Activated CD8-positive, alpha-beta memory T cell treated with anti-CD3 and anti-CD28 coated beads for 48 hours (primary cell): ENCODE data around the gene SECTM1.

Experiments
- DNase-seq, 3 experiments: peaks; one replicate each; pipeline ENCODE4 v3.0.0-alpha.2; 2020; ENCODE audit warnings: low read depth in 2 of 3, low spot score in 2 of 3

SECTM1 gene

DNA sequence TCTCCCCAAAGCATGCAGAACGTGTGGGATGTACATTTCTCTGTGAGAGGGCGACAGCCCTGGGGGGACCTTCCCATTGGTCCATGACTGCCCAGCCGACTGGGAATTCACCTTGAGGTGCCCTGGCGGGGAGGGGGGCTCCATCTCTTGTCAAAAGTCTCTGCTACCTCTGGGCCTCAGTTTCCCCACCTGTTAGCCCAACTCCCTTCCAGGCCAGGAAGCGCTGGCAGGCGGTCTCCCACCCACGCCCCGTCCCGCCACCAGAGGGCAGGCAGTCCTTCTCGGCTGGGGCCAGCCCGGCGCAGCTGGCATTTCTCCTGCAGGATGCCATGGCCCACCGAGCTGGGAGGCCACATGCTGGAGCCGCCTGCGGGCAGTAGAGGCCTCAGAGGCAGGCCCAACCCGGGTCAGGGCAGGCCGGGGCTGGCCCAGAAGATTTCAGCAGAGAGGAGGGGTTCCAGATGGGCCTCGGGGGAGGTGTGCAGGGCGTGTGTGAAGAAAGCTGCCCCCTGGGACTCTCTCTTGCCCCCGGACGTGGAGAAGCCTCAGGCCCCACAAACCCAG lies 32.8 kb downstream of the SECTM1 start:
- DNase-seq: no peak

GRCh38 chr17:82300228-82300627 lies 33.3 kb downstream of the SECTM1 start:
- DNase-seq: no peak

- DNase-seq: no peak
Observed at GRCh38 chr17:82299452-82299851, 34.1 kb downstream of the SECTM1 start.

DNA sequence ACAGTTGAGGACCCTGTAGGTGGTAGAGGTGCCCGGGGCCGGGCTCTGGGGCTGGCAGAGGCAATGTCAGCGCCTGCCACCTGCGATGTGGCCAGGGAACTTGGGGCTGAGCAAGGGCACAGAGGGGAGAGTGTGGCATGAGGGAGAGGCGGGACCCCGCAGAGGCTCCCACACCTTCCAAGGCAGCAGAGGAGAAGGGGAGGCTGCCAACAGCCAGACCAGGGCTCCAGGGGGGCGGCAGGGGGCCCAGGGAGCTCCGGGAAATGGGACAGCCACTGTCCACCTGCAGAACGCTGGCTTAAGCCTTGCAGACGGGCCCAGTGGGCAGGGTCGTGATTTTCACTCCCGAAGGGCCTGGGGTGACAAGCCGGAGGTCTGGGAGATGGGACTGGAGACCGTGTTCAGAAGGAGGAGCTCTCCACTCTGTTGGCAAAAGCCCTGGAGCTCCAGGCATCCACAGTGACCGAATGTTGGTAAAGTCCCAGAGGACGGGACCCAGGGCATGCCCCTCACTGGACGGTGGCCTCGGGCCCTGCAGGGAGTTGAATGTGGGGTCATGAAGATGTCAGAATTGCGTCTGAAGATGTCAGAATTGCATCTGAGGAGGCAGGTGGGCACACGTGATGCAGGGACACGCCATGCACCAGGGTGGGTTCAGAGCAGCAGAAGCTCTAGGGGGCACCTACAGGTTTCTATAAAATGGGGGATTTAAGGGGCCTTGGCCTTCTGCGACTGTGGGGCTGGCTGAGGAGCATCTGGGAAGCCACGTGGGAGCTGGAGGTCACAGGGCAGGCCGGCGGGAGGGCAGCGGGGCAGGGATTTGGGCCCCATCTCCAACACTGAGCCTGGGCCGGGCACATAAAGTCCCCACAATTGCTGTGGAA lies 34.8 kb downstream of the SECTM1 start:
- no peak for DNase-seq

- DNase-seq: peak in 2 of 3 experiments; percentile 84 to 88
Observed at GRCh38 chr17:82297714-82298537, 35.6 kb downstream of the SECTM1 start.

DNA sequence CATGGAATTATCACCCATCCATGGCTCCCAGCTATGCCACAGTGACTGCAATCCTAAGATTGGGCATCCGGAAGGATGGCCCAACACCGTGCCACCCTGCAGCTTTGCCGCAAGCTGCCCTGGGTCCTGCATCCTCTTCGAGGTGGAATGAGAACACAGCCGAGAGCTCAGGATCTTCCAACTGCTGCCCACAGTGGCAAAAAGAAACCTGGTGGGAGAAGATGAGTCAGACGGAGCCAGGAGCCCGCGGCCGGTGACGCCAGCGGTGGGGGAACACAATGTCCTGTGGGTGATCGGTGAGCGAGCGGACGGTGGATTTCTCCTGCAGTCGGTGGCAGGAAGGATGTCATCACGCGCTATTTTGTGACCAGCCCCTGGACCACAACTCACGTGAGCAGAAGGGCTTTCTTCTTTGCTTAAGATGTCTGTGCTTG lies 36.3 kb downstream of the SECTM1 start:
- peak in 2 of 3 experiments; percentile 81 to 83 for DNase-seq

GRCh38 chr17:82296511-82297279 lies 36.9 kb downstream of the SECTM1 start:
- DNase-seq: no peak

DNA sequence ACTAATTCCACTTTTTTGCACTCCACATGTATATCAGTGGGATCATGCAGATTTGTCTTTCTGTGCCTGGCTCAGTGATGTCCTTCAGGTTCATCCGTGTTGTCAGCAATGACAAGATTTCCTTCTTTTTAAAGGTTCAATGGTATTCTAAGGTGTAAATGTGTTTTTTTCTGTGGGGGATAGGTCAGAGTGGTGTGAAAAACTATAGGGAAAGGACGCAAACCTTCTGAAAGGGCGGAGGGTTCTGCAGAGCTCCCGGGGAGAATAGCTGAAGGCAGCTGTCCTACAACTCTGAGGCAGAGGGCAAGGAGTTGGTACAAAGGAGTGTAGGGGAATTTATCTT lies 38.1 kb downstream of the SECTM1 start:
- no peak for DNase-seq

- DNase-seq: no peak
Observed at GRCh38 chr17:82294064-82294773, 39.3 kb downstream of the SECTM1 start.

GRCh38 chr17:82292251-82293154 lies 41.1 kb downstream of the SECTM1 start:
- DNase-seq: peak in 1 of 3 experiments; percentile 85

DNA sequence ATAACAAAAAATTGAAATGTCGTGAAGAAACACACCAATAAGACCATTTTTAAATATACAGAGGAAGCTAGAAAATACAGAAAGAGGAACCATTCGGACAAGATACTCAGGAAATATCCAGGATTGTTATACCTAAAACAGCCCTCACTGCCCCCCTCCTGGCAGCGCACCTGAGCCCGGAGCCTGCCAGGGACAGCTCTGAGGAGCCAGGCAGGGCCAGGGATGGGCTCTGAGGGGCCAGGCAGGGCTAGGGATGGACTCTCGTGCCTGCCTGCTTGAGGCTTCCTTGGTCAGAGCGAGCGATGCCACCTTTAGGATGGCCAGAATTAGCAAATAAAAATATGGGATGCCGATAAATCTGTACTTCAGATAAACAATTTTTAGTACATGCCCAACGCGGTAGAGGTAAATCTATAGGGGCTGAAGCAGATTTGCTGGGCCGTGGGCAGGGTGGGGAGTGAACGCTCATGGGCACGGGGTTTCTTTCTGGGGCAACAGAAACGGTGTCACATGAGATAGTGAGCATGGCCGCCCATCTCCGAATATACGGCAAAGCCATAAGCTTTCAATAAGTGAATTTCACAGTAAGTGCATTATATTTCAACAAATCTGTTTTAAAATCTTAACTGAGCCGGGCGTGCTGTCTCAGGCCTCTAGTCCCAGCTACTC lies 41.9 kb downstream of the SECTM1 start:
- DNase-seq: no peak

DNA sequence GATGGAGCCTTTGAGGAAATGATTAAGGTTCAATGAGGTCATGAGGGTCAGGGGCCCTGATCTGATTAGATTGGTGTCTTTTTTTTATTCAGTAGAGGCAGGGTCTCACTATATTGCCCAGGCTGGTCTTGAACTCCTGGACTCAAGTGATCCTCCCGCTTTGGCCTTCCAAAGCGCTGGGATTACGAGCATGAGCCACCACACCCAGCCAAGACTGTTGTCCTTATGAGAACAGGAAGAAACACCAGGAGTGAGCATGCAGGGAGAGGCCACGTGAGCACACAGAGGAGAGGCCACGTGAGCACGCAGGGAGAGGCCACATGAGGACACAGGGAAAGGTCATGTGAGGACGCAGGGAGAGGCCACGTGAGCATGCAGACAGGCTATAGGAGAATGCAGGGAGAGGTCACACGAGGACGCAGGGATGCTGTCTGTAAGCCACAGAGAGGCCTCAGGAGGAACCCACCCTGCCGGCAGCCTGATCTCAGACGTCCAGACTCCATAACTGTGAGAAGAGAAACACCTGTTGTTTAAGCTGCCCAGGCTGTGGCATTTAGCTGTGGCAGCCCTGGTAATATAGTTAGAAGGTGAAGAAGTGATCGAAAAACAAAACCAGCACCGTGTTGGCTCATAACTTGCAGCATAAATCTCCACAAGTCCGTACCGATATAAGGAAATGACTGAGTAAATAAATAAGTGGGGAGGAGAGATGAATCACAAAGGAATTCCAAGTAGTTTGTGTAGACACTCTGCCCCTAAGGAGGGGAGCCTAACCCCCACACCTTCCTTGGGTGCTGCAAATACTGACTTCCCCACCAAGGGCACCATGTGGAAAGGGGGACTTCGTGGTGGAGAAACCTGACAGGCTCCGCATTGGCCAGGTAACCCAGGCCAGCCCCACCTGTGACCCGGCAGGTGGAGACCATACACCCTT lies 45.4 kb downstream of the SECTM1 start:
- DNase-seq: no peak

DNA sequence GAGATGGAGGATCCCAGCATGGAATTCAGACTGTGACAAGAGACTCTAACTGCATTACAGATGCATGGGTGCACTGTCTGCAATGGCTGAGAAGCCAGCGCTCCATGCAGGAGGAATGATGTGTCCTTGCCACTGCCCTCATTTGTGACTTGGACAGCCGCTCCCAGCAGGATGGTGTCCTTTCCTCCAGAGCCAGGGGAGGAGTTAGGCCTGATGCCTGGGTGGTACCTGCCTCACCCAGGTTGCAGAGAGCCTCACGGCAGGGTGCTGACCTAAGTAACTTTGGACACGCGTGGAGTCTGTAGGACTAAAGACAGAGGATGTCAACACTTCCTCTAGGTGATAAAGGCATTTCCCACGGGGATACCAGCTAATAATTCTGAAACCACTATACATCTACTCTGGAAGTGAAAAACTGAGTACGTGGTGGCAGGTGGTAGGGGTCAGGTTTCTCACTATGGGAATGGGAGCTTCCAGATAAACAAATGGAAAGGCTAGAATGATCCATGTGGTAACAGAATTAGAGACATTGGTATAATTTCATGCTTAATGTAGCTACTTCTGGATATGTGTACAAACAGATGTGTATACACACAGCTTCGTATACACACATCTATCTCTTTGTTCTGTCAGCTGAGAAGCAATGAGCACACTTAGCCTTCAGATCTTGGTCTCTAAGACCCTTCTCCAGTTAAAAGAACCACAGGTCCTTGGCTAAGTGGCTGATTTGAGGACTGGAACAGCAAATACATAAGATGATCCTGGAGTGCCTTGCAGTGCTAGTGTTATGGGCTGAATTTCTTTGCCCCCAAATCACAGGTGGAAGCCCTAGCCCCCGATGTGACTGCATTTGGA lies 46.3 kb downstream of the SECTM1 start:
- DNase-seq: no peak

GRCh38 chr17:82285141-82285540 lies 48.4 kb downstream of the SECTM1 start:
- no peak for DNase-seq

DNA sequence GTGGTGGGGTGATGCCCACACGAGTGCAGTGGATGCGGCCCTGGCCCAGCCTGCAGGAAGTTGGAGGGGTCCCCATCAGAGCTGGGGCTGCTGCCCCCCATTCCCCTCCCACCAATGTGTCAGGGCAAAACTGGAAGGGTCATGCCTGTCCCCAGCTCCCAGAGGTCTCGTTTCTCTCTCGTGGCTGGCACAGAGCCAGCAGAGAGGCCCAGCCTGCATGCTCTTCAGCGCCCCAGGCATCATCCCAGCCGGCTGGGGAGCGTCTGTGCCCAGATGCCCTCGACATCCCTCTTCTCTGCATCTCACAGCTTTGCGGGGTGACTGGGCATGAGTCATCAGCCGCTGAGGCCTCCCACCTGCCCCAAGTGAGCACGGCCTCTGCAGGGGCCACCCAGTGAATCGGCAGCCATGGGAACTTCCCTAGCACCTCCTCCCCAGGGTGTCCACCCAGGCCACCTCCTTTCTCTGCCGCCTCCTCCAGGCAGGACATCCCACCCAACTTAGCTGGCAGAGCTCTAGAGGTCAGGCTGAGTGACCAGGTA lies 50.3 kb downstream of the SECTM1 start:
- no peak for DNase-seq
